ENCODE measurements around the gene RPS29.
"Not testable (repeated sequence)": the region's sequence is repeated elsewhere in the genome, so short reads cannot be mapped to it uniquely, and the experiment has no call there.

Gene RPS29

DNA sequence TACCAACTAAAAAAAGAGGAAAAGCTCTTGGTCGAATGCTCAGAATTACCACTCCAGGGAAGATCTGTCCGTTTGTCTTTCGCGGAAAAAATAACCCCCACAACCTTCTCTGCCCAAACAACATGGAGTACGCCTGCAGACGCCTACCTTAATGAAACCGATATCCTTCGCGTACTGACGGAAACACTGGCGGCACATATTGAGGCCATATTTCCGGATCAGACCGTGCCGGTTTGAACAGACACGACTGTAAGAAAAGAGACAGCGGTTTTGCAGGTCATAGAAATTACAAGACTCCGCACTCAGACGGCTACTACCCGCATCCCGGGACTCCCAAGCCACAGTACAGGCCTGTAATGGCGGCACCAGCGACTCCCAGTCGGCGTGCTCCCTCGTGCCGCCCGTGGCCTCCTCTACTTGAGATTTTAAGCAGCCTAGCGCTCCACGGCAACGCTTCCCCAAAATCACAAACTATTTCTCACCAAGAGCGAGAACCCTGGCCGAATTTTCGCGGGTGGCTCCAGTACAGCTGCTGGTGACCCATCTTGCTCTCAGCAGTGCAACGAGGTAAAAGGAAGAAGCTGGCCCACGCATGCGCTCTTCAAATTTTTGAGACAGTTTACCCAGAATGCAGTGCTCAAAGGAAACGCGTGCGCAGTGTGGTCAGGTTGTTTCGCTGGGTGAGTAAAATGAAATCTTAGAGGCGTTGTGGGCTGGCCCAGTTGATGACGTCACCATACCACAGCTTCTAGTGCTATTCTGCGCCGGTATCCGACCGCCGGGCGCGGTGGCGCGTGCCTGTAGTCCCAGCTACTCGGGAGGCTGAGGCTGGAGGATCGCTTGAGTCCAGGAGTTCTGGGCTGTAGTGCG lies at the start of gene RPS29:
Gene RPS29 (minus strand): TSS at position 578 of the 870 bp plus-strand sequence. CDS start 34 bp downstream, at position 544.
- peak; percentile 94 for DNase-seq (ENCODE audit: low read depth)

DNA sequence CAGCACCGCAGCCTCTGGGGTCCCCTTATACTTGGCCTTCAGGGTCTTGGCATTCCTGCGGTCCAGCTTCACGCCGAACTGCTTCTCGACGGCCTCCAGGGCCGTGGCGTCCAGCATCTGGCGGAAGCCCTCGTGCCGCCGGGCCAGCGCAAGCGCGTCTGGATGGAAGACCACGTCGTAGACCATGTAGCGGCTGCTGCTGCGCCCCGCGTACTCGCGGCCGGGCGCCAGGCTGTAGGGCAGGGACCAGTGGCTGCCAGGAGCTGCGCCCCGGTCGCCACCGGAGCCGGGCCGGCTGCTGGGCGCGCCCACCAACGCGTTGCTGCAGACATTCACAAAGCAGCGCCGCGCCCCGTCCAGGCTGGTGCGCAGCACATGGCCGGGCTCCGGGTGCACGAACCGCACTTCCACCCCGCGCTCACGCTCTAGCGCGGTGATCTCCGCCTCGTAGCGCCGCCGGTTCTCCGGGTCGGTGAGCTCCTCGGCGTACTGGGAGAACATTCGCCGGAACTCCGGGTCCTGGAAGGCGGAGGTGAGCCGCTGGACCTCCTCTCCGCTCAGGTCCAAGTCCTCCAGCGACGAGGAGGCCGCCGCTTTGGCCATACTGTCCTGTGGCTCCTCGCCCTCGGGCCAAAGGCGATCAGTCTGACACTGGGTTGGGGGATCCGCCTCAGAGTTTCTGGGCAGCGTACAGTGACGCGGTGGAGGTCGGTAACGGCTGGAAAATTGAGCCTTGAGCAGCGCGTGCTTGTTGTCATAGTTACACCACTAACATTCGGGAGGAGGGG lies 48.6 kb upstream of the RPS29 start, which contains the start of gene DNAAF2:
Gene DNAAF2 (minus strand): TSS at position 698 of the 788 bp plus-strand sequence. CDS start 95 bp downstream, at position 603.
- peak; percentile 32 for DNase-seq (ENCODE audit: low read depth)

DNA sequence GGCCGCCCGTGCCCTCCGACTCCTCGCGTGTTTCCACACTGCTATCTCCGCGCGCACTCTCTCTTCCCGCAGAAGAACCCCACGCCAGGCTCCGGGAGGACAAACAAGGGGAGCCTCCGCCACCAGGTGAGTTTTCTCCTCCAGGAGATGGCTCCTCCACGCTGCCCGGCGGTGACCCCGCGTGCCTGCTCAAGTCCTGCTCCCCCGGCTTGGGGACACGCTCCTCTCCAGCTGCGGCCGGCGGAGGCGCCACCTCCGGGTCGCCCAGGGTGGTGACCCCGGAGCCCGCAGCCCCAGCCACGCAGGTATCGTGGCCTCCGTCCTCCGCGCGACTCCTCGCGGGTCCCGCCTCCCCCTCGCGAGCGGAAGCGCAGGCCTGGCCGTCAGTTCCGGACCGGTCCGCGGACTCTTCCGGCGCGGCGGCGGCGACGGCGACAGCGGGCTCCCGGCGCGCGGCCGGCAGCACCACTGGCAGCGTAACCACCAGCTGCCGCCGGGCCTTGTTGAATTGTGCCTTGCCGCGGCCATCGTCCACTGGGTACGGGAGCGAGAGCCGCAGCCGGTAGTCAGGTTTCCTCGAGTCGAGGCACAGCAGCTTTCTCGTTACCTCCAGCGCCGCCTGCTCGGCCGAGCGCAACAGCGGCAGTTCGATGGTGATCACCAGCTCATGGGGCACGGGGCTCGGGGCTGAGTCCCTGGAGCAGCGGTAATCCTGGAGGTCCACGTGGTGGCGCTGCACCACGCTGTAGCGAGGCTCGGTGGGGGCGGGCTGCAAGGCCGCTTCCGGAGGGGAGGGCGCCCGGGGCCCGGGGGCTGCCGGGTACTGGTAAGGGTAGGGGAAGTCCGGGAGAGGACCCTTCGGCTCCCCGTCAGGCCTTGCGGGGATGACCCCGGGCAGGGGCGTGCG lies 47.7 kb upstream of the RPS29 start:
- DNase-seq (ENCODE audit: low read depth): peak; percentile 91

DNA sequence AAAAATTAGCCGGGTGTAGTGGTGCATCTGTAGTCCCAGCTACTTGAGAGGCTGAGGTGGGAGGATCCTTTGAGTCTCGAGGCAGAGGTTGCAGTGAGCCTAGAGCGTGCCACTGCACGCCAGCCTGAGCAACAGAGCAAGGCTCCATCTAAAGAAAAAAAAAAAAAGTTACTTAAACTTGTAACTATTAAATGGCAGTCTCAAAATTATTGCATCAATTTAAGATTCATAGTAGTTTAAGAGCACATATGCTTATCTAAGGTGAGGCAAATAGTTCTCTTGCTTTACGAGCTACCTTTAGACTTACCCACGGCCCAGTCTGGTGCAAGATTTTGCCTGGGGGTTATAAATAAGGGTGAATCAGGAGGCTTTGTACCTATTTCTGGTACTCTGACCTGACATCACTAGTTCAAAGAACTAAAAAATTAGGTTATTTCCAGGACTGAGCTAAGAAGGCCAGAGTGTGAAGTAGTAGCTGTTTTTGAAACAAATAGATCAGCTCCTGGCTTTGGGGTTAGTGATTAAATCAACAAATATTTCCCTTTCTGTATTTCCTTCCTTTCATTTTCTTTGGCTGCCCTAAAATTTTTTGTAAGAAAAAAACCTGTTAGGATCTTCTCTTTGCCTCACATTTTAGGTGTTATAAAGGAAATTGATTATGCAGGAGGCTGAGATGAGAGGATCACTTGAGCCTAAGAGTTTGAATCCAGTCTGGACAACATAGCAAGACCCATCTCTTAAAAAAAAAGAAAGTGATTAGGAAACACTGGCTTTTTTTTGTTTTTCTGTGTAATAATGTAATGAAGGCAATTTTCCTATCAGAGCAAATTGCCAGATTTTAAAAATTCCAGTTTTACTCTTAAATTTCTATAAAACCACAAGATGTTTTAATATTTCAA lies 38.0 kb upstream of the RPS29 start:
- DNase-seq (ENCODE audit: low read depth): no peak

DNA sequence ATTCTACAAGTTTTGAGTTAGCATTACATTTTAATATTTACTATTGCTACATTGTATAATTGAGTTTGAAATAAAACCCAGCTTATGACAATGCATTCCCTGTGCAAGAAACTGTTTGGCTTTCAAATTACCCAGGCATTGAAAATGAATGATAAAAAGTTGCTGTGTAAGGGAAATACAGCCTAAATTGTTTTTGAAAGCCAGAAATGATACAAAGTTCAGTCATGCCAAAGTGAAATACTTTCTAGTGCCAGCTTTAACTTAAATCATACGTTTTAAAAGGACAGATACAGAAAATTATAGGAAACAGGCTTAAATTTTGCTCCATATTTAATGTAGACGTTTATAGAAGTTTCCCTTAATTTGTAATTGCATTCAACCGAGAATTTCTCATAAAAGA lies 37.2 kb upstream of the RPS29 start:
- no peak for DNase-seq (ENCODE audit: low read depth)

DNA sequence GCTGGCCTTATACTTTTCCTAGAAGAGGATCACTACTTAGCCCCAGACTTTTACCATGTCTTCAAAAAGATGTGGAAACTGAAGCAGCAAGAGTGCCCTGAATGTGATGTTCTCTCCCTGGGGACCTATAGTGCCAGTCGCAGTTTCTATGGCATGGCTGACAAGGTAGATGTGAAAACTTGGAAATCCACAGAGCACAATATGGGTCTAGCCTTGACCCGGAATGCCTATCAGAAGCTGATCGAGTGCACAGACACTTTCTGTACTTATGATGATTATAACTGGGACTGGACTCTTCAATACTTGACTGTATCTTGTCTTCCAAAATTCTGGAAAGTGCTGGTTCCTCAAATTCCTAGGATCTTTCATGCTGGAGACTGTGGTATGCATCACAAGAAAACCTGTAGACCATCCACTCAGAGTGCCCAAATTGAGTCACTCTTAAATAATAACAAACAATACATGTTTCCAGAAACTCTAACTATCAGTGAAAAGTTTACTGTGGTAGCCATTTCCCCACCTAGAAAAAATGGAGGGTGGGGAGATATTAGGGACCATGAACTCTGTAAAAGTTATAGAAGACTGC lies 35.9 kb upstream of the RPS29 start:
- no peak for DNase-seq (ENCODE audit: low read depth)

DNA sequence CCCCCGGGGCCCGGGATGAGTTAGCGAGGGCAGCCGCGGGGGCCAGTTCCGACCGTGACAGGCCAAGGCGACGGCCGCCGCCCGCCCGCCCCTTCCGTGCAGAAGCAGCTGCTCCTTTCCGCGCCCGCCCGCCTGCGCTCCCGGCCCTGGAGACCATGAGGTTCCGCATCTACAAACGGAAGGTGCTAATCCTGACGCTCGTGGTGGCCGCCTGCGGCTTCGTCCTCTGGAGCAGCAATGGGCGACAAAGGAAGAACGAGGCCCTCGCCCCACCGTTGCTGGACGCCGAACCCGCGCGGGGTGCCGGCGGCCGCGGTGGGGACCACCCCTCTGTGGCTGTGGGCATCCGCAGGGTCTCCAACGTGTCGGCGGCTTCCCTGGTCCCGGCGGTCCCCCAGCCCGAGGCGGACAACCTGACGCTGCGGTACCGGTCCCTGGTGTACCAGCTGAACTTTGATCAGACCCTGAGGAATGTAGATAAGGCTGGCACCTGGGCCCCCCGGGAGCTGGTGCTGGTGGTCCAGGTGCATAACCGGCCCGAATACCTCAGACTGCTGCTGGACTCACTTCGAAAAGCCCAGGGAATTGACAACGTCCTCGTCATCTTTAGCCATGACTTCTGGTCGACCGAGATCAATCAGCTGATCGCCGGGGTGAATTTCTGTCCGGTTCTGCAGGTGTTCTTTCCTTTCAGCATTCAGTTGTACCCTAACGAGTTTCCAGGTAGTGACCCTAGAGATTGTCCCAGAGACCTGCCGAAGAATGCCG lies 35.1 kb upstream of the RPS29 start:
- DNase-seq (ENCODE audit: low read depth): peak; percentile 49

DNA sequence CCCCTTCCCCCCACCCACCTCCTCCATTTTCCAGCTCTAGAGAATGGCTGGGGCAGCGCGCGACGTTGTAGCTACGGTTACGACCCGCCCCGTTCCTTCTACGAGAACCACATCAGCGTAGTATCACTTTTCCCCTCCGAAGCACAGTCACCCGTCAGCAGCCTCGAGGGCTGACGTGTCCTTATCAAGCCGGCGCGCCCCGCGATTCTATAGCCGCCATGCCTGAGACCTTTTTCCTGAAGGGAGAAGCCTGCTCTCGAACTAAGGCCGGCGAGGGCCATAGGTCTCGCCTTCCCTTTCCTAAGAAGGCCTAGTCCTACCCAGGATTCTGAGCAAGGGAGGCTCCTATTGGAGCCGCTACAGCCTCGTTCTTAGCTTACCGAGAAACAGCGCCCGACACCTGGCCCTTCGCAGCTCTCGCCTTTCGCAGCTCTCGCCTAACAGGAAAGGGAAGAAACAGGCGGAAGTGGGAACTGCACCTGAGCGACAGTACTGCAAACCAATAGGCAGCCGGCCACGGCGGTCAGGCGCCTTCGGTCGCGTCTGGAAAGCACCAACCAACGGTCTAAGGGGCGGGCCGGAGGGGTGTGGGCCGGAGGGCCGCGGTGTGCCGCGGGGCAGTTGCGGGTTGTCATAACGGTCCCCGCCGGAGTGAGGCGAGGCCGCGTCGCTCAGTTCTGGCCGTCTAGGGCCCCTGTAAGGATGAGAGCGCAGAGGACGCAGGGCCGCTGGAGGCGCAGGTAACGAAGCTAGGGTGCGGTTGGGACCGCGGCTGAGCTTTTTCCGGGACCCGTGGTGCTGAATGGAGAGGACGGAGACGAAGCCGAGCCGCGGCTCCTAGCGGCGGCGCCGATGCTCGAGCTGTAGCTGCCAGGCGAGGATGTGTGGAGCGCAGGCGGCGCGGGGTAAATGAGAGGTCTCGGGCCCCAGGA lies 34.3 kb upstream of the RPS29 start, which contains the start of the genes MGAT2 and RPL36AL:
Gene MGAT2 (plus strand): TSS at position 618 of the 932 bp plus-strand sequence. CDS start 470 bp downstream, outside the sequence.
Gene RPL36AL (minus strand): TSS at position 445 of the 932 bp plus-strand sequence. CDS start 1,522 bp downstream, outside the sequence.
- peak; percentile 90 for DNase-seq (ENCODE audit: low read depth)

DNA sequence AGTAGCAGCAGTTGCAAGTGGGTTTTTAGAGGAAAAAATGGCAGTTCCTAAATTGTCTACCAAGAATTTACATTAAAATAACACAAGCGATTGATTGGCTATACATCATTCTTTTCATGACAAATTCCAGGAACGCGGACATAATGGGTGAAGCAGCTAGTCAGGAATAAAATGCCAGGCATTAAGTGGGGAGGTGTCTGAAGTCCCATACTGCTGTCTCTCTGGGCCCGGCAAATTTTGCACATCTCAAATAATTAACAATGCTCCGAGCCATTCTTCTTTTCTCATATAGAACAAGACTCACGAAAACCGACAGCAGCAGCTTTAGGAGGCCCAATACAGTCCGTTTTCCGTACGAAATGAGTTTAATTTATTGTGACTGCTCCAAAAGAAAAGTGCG lies 33.5 kb upstream of the RPS29 start:
- DNase-seq (ENCODE audit: low read depth): no peak

DNA sequence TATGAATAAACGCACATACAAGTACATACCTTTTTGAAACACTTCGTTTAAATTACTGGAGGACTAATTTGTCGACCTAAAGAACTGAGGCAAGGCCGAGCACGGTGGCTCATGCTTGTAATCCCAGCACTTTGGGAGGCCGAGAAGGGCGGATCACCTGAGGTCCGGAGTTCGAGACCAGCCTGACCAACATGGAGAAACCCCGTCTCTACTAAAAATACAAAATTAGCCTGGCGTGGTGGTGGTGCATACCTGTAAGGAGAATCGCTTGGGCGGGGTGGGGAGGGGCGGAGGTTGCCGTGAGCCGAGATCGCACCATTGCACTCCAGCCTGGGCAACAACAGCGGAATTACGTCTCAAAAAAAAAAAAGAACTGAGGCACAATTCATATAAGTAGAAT lies 33.1 kb upstream of the RPS29 start:
- DNase-seq (ENCODE audit: low read depth): not testable (repeated sequence)

DNA sequence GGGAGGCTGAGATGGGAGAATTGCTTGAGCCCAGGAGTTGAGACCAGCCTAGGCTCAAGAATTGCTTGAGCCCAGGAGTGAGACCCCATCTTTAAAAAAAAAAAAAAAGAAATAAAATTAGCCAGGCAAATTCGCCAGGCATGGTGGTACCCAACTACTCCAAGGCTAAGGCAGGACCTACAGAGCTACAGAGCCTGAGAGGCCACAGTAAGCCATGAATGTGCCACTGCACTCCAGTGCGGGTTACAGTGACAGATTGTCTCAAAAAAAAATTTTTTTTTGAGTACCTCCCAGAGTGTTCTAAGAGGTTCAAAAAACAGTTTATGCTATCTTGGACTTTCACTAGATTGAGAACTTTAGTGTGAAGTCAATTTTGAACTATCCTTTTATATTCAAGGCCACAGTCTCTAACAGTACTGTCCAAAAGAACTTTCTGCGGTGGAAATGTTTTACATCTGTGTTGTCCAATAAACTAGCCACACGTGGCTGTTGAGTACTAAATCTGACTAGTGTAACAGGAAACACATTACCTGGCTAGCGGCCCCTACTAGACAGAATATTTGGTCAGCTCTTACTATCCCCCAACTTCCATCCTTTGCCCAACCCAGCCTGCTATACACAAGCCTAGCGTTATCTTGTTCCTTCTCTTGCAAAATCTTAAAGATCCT lies 31.8 kb upstream of the RPS29 start:
- no peak for DNase-seq (ENCODE audit: low read depth)

DNA sequence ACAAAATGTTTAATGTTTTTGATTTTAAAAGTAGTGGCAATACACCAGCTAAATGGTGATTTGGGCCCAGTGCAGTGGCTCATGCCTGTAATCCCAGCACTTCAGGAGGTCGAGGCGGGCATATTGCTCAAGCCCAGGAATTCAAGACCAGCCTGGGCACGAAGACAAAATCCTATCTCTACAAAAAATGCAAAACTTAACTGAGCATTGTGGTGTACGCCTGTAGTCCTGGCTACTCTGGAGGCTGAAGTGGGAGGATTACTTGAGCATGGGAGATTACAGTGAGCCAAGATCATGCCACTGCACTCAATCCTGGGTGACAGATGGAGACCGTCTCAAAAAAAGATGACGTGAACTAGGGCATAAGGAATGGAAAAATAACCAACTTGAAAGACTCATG lies 29.6 kb upstream of the RPS29 start:
- DNase-seq (ENCODE audit: low read depth): no peak

DNA sequence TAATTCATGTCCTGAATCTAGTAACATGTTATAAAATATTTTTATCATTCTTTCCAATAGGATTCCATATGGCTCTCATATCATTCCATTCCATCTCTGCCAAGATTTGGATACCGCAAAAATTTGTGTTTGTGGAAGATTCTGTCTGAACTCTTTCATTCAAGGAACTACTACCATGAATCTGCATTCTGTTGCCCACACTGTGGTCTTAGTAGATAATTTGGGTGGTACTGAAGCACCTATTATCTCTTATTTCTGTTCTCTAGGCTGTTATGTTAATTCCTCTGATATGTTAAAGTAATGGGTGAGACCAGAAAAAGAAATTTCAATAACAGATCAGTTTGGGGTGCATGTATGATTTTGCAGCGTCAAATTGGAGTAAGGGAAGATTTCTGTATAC lies 28.0 kb upstream of the RPS29 start:
- DNase-seq (ENCODE audit: low read depth): no peak

DNA sequence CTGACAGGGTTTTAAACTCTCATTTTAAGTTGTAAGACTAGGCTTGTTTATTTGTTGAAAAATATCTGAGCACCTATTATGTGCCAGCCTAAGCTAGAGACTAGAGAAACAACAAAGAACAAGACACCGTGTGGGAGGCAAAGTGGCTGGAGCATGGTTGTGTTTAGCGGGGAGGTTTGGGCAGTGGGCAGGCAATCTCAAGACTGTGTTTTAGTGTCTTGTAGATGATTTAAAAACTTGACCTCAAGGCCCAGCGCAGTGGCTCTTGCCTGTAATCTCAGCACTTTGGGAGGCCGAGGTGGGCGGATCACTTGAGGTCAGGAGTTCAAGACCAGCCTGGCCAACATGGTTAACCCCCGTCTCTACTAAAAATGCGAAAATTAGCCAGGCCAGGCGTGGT lies 26.5 kb upstream of the RPS29 start:
- DNase-seq (ENCODE audit: low read depth): no peak

DNA sequence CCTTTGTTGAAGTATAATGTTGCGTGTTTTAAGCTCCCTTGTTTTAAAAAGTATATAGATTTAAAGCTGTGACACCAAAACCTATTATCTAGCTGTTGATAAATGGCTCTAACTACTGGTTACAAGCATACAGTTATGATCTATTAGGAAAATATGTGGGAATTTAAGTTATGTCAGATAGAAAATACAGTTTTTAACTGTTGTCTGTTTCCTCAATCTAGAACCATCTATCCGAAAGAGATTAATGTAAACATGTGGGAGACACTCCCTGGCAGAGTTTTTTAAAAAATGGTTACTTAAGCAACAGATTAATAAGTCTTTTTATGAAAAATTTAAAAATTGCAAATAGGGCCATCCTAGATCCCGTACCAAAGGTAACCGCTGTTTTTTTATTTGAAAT lies 26.1 kb upstream of the RPS29 start:
- no peak for DNase-seq (ENCODE audit: low read depth)

DNA sequence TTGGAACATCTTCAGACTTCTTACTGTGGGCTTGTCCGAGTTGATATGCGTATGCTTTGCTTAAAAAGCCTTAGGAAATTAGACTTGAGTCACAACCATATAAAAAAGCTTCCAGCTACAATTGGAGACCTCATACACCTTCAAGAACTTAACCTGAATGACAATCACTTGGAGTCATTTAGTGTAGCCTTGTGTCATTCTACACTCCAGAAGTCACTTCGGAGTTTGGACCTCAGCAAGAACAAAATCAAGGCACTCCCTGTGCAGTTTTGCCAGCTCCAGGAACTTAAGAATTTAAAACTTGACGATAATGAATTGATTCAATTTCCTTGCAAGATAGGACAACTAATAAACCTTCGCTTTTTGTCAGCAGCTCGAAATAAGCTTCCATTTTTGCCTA lies 21.4 kb upstream of the RPS29 start:
- DNase-seq (ENCODE audit: low read depth): no peak

DNA sequence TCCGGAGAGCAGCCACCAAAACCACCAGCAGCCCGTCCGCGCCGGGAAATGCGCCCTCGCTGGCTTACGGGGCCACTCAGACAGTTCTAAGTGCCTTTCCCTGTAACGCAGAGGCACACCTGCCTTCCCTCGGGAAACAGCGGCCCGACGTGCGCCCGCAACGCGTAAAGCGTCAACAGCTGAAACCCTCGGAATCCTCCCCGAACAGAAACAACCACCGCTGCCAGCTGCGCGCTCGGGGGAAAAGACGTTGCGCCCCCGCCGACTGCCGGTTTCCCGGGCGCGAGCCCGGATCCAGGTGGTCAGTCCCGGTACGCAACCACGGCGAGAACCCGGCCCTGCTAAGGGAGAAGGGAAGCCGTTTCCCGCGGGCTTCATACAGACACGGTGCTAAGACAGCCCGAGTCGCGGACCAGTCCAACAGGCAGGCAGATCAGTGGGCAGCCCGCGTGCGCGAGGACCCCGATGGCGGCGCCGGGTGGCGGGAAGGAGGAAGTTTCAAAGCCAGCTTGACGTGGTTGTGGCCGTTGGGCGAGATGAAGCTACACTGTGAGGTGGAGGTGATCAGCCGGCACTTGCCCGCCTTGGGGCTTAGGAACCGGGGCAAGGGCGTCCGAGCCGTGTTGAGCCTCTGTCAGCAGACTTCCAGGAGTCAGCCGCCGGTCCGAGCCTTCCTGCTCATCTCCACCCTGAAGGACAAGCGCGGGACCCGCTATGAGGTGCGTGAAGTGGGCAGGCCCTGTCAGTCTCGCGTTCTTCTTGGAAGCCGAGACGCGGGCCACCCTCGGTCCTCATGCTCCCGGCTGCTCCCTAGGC lies 12.5 kb upstream of the RPS29 start, which contains the start of gene LRR1:
Gene LRR1 (plus strand): TSS at position 456 of the 816 bp plus-strand sequence. CDS start 81 bp downstream, at position 537.
- DNase-seq (ENCODE audit: low read depth): peak; percentile 78

Data from stimulated activated CD8-positive, alpha-beta memory T cell treated with anti-CD3 and anti-CD28 coated beads, Interleukin-4, amount 100 ng/mL, for 24 hours (primary cell).